Upper lobe of left lung (tissue), 4 donors: ENCODE data around the gene CAMK2N2.

Experiments used
- POLR2A ChIP-seq, 4 donors: fragments of 450-650 bp; IDR thresholded peaks; one replicate each; pipeline ENCODE4 v1.5.1; 2016 to 2017; ENCODE audit warnings: antibody characterized with exemption in 4 of 4, mild to moderate bottlenecking in 2 of 4
- POLR2AphosphoS5 ChIP-seq, 2 donors: sonication (generic); formaldehyde crosslinking; IDR thresholded peaks; one replicate each; pipeline ENCODE4 v1.5.1; 2017; ENCODE audit warnings: antibody characterized with exemption in 2 of 2
- TF ChIP-seq, protein P1 (sequence below), 6 experiments: fragments of 450-650 bp in 4 of 6; fragments of 200-600 bp in 2 of 6; sonication (generic) in 2 of 6; IDR thresholded peaks; one replicate each; pipeline ENCODE4 v1.5.1; 2016 to 2019; ENCODE audit warnings: antibody characterized with exemption in 6 of 6

DNA sequence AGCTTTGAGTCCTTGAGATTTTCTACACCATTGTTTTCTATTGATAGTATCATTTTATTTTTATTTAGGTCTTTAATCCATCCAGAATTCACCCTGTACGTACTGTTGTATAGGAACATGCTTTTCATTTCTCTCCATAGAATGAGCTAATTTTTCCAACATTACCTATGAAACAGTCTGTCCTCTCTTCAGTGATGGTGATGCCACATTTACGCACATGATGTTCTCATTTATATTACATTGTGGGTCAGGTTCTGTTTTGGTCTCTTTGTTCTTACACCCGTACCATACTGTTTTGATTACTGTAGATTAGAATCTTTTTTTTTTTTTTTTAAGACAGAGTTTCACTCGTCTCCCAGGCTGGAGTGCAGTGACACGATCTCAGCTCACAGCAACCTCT lies 49.6 kb downstream of the CAMK2N2 start:
- TF ChIP-seq, protein P1, sequence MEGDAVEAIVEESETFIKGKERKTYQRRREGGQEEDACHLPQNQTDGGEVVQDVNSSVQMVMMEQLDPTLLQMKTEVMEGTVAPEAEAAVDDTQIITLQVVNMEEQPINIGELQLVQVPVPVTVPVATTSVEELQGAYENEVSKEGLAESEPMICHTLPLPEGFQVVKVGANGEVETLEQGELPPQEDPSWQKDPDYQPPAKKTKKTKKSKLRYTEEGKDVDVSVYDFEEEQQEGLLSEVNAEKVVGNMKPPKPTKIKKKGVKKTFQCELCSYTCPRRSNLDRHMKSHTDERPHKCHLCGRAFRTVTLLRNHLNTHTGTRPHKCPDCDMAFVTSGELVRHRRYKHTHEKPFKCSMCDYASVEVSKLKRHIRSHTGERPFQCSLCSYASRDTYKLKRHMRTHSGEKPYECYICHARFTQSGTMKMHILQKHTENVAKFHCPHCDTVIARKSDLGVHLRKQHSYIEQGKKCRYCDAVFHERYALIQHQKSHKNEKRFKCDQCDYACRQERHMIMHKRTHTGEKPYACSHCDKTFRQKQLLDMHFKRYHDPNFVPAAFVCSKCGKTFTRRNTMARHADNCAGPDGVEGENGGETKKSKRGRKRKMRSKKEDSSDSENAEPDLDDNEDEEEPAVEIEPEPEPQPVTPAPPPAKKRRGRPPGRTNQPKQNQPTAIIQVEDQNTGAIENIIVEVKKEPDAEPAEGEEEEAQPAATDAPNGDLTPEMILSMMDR (IDR thresholded peaks at IDR 0.05), result no peak
- TF ChIP-seq POLR2AphosphoS5 (IDR thresholded peaks at IDR 0.05) (no peak), POLR2A (IDR thresholded peaks at IDR 0.05) (no peak)
